Common myeloid progenitor, CD34-positive (primary cell): ENCODE results near the gene ZNF446.

ENCODE experiments used
- CTCF ChIA-PET: fragments of 350-600 bp; sonication (Branson Sonifier 250); formaldehyde crosslinking; loops from one replicate; lab custom pipeline; 2021; ENCODE audit warnings: antibody characterized with exemption; lab: Charles Lee
- POLR2A ChIA-PET: fragments of 350-600 bp; sonication (Branson Sonifier 250); formaldehyde crosslinking; loops from one replicate; lab custom pipeline; 2021; ENCODE audit warnings: antibody characterized with exemption; lab: Charles Lee
- DNase-seq, 3 donors: peaks; one replicate each; pipeline versions ENCODE4 v3.0.0 to v3.0.0-alpha.2; 2013
- H3K27ac ChIP-seq, 2 experiments: 1 replicate in 1 of 2; 2 replicates in 1 of 2; pipeline ENCODE4 v1.7.0; 2013; ENCODE audit warnings: inconsistent platforms in 2 of 2, low read length in 2 of 2, mild to moderate bottlenecking in 2 of 2, low read depth in 1 of 2, moderate library complexity in 1 of 2; ENCODE audit not compliant: severe bottlenecking in 2 of 2, insufficient read depth in 1 of 2, poor library complexity in 1 of 2
- H3K27me3 ChIP-seq, 5 experiments: replicated peaks in 2 of 5; 1 replicate in 3 of 5; 2 replicates in 2 of 5; pipeline versions ENCODE4 v1.6.1 to v1.7.0; 2013; ENCODE audit warnings: low read length in 4 of 5, mild to moderate bottlenecking in 2 of 5, moderate library complexity in 2 of 5, inconsistent platforms in 1 of 5; ENCODE audit not compliant: insufficient read depth in 5 of 5, control insufficient read depth in 4 of 5
- H3K36me3 ChIP-seq, 4 experiments: 1 replicate in 2 of 4; 2 replicates in 2 of 4; pipeline versions ENCODE4 v1.6.1 to v1.7.0; 2013; ENCODE audit warnings: low read length in 3 of 4, control low read depth in 1 of 4, mild to moderate bottlenecking in 1 of 4; ENCODE audit not compliant: control insufficient read depth in 4 of 4, insufficient read depth in 4 of 4
- H3K4me1 ChIP-seq, 4 experiments: 1 replicate in 3 of 4; 2 replicates in 1 of 4; pipeline versions ENCODE4 v1.6.1 to v1.7.1; 2013; ENCODE audit warnings: low read length in 3 of 4, mild to moderate bottlenecking in 3 of 4, control low read depth in 1 of 4, inconsistent platforms in 1 of 4, moderate library complexity in 1 of 4; ENCODE audit not compliant: control insufficient read depth in 4 of 4, insufficient read depth in 4 of 4; ENCODE audit errors: control extremely low read depth in 1 of 4
- H3K4me3 ChIP-seq, 7 experiments: 1 replicate in 4 of 7; 2 replicates in 3 of 7; pipeline versions ENCODE4 v1.5.1 to v1.7.0; 2013; ENCODE audit warnings: mild to moderate bottlenecking in 7 of 7, low read length in 6 of 7, moderate library complexity in 6 of 7, inconsistent platforms in 2 of 7, low read depth in 2 of 7, control low read depth in 1 of 7; ENCODE audit not compliant: insufficient read depth in 4 of 7, control insufficient read depth in 1 of 7; ENCODE audit errors: extremely low read depth in 1 of 7
- H3K9me3 ChIP-seq, 5 experiments: 1 replicate in 4 of 5; 2 replicates in 1 of 5; pipeline versions ENCODE4 v1.6.1 to v1.7.1; 2013; ENCODE audit warnings: low read length in 4 of 5, mild to moderate bottlenecking in 2 of 5, inconsistent platforms in 1 of 5, low read depth in 1 of 5, moderate library complexity in 1 of 5; ENCODE audit not compliant: control insufficient read depth in 4 of 5, insufficient read depth in 2 of 5; ENCODE audit errors: control extremely low read depth in 1 of 5
- WGBS: methylation state at CpG from one replicate; pipeline ENCODE4 v1.1.5; 2013; ENCODE audit not compliant: insufficient coverage; 5-methylcytosine and 5-hydroxymethylcytosine counted together

ZNF446 gene

DNA sequence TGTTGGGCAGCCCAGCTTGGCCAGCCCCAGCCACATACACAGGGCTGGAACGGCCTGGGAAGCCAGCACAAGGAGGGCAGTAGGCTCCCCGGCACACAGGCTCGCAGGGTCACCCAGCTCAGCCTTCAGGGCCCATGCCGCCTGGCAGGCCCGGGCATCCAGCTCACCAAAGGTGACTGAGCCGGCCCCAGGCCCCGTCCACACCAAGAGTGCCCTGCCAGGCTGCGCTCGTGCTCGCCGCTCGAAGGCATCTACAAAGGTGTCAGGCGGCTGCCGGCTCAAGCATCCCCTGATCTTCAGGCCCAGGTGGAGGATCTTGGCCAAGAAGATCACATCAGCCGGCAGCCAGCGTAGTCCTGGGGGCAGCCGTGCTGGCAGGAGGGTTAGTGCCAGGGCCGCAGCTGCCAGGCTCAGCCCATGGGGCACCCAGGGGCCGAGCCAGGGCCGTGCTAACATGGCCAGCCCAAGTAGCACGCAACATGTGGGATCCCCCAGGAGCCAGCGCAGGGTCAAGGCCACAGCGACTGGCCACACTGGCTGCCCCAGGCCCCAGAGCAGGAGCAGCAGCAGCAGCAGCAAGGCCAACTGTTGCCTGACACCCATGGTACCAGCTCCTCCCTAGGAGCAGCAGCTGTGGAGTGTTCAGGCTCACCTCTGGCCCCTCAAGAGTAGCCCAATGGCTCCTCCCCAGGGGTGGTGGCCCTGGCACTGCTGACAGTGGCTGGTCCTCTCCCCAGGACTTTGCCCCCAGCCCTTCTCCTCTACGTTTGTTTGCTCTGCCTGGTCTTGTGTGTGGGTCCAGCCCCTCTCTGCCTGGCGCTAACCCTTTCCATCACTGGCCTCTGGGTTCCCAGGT is 35.4 kb downstream of the ZNF446 start, which contains the start of gene SLC27A5:
Gene SLC27A5, minus strand, starts transcription at position 640 of the 856 bp plus-strand sequence. Its CDS starts 37 bp downstream, at position 603.
- Histone ChIP-seq H3K9me3 (peaks cover 0 to 3% (median 0%) of the 10 kb centered on the region in 5 experiments), H3K27ac (no peak within 1 kb of the TSS), H3K4me1 (peaks cover 0 to 18% (median 15%) of the 10 kb centered on the region in 4 experiments), H3K36me3 (peaks cover 0 to 16% (median 10%) of the 10 kb centered on the region in 4 experiments), H3K27me3 (no peaks in the 10 kb centered on the region), H3K4me3 (no peak within 1 kb of the TSS)
- DNase-seq, result no peak
- POLR2A ChIA-PET, result interaction anchor here (0.6 kb wide), 1 partner anchor 33 kb away, joined by 3 read pairs; no protein-coding TSS in a partner anchor
- WGBS, result 98% methylated on average over 25 of the region's 25 CpGs
- CTCF ChIA-PET, result interaction anchor here (2.1 kb wide), 1 partner anchor 11 kb away, joined by 10 read pairs; no protein-coding TSS in a partner anchor

DNA sequence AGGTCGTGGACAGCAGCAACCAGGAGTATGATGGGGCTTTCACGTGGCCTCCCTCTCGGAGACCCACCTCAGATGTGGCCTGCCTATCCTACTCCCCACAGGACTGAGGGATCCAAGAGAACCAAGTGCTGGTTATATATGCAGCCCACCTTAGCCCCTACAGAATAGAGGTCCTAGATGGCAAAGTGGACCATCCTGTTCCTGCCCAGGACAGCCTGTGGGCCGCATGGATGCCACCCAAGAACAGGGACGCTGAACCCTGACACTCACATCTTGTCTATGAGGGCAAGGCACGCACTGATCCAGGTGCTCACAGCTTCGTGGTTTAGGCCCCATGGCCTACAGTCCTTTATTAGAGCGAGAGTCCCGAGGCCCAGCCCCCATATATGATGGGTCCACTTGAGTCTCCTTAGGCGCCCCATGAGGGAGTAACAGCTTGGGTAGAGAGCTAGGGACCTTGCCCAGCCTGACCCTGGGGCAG is 37.1 kb downstream of the ZNF446 start:
- Histone ChIP-seq H3K4me3 (no peak overlapping the region), H3K4me1 (peaks cover 0 to 28% (median 26%) of the 10 kb centered on the region in 4 experiments), H3K9me3 (no peaks in the 10 kb centered on the region), H3K36me3 (peaks cover 0 to 26% (median 18%) of the 10 kb centered on the region in 4 experiments), H3K27ac (peak overlapping the region in 1 of 2 experiments; percentile 58), H3K27me3 (no peaks in the 10 kb centered on the region)
- POLR2A ChIA-PET, result no interaction called here
- CTCF ChIA-PET, result interaction anchor here (0.5 to 2.1 kb wide), 4 partner anchors 8 to 68 kb away, joined by 3 to 7 read pairs (median 3); no protein-coding TSS in a partner anchor
- WGBS, result 95% methylated on average over 7 of the region's 10 CpGs
- no peak for DNase-seq

DNA sequence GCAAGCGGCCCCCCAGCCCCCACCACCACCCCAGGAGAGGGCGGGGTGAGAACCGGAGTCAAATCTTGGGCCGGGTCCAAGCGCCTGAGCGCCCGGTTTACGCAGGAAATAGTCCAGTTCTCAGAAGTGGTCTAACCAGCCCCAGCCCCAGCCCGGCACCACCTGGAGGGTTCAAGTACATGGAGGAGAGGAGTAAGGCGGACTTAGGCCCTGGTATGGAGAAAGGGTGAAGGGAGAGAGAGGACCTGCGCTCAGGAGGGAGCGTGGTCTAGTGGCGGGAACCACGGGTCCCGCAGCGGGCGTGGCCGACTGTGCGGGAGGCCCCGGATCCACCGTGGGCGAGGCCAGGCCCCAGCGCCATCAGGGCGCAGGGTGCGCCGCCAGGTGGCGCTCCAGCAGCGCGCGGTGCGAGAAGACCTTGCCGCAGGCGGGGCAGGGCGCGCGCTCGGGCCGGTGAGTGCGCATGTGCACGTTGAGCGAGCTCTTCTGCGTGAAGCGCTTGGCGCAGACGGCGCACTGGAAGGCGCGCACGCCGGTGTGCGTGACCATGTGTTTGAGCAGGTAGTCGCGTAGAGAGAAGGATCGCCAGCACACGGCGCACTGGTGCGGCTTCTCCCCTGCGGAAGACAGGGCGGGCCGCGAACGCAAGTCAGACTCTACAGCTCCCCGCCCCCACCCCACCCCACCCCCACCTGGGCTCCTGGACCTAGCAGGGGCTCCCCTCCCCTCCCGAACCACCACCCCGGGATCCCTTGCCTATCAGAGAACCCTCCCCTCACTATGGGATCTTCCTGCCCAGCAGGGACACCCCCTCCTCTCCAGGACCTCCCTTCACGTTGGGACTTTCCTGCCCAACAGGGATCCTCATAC is 37.8 kb downstream of the ZNF446 start:
- 4% methylated on average over 51 of the region's 66 CpGs for WGBS
- H3K9me3 ChIP-seq, result no peaks in the 10 kb centered on the region
- peak overlapping the region; percentile 25 to 69 for H3K27ac ChIP-seq
- H3K27me3 ChIP-seq, result no peaks in the 10 kb centered on the region
- POLR2A ChIA-PET, result no interaction called here
- CTCF ChIA-PET, result interaction anchor here (0.5 to 2.1 kb wide), 8 partner anchors 9 to 67 kb away, joined by 3 to 7 read pairs (median 5); no protein-coding TSS in a partner anchor
- peaks cover 0 to 34% (median 32%) of the 10 kb centered on the region in 4 experiments for H3K4me1 ChIP-seq
- H3K36me3 ChIP-seq, result peaks cover 0 to 26% (median 18%) of the 10 kb centered on the region in 4 experiments
- H3K4me3 ChIP-seq, result peak overlapping the region in 6 of 7 experiments; percentile 29 to 69 (median 54)
- DNase-seq, result peak; percentile 93 to 96 (median 94)

DNA sequence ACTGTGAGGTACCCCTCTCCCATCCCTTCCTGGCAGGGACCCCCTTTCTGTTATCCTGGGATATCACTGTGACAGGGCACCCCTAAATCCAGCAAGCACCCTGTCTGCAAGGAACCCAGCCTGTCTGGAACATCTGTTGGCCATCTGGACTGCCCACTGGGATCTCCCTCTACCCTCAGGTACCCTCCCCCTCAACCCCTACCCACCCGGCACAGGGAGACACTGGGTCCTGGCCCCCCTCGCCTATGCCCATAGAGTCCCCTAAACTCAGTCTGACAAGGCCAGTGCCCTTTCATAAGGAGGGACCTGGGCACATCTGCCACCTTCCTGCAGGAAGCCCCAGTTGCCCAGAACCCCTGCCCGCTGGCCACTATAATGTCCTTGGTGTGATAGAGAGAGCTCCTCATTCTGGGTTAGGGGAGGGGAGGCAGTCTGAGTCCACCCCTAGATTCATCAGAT is 38.4 kb downstream of the ZNF446 start:
- H3K36me3 ChIP-seq, result peaks cover 0 to 26% (median 18%) of the 10 kb centered on the region in 4 experiments
- no peak for DNase-seq
- ChIA-PET POLR2A (no interaction called here), CTCF (interaction anchor here (0.7 to 8.8 kb wide), 7 partner anchors 13 to 66 kb away, joined by 4 to 139 read pairs (median 5); no protein-coding TSS in a partner anchor)
- H3K27me3 ChIP-seq, result no peaks in the 10 kb centered on the region
- peak overlapping the region; percentile 25 to 69 for H3K27ac ChIP-seq
- H3K9me3 ChIP-seq, result no peaks in the 10 kb centered on the region
- peak overlapping the region in 6 of 7 experiments; percentile 26 to 69 (median 54) for H3K4me3 ChIP-seq
- 69% methylated on average over 2 of the region's 3 CpGs for WGBS
- H3K4me1 ChIP-seq, result peaks cover 0 to 38% (median 34%) of the 10 kb centered on the region in 4 experiments

DNA sequence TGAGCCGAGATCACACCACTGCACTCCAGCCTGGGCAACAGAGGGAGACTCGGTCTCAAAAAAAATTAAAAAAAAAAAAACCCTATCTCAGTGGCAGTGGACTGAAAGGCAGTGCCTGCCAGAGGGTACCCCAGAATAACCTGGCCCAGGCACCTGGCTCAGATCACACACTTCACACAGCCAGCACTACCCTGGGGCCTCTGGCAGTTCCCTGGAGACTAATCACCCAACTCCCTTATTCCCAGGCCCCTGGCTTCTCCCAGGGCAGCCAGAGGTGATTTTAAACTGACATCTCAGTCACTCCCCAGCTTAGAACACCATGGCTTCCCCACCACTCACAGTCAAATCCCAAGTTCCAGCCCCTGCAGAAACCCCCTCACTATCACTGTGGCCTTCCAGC is 39.1 kb downstream of the ZNF446 start:
- Histone ChIP-seq H3K9me3 (no peaks in the 10 kb centered on the region), H3K4me3 (no peak overlapping the region), H3K4me1 (peaks cover 0 to 43% (median 38%) of the 10 kb centered on the region in 4 experiments), H3K27ac (no peak overlapping the region), H3K36me3 (peaks cover 0 to 26% (median 18%) of the 10 kb centered on the region in 4 experiments), H3K27me3 (no peaks in the 10 kb centered on the region)
- 100% methylated on average over 1 of the region's 2 CpGs for WGBS
- DNase-seq, result no peak
- CTCF ChIA-PET, result interaction anchor here (1.4 to 8.8 kb wide), 2 partner anchors 38 to 63 kb away, joined by 5 to 139 read pairs; no protein-coding TSS in a partner anchor
- POLR2A ChIA-PET, result no interaction called here

DNA sequence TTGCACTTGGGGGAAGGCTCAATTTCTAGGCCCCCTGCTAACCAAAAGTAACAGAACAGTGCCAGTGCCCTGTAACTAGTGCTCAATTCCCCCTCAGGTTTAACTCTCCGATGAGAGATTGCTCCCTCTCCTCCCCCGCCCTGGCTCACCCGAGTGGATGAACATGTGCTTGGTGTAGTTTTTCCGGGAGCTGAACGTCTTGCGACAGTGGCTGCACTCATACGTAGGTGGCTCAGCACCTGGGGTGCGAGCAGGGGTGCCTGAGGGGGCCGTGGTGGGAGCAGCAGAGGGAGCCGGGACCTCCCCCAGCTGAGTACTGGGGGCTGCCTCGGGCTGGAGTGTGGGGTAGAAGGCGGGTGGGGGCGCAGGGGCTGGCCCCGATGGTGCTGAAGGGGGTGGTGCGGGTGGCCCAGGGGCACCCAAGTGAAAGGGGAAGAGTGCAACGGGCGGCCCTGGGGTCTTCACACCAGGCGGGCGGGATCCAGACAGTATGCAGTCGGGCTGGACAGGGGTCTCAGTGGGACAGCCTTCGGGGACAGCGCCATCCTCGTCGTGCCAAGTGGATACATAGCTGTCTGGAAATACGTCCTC is 40.2 kb downstream of the ZNF446 start:
- Histone ChIP-seq H3K4me3 (no peak overlapping the region), H3K27me3 (no peaks in the 10 kb centered on the region), H3K4me1 (peaks cover 0 to 48% (median 43%) of the 10 kb centered on the region in 4 experiments), H3K9me3 (no peaks in the 10 kb centered on the region), H3K27ac (no peak overlapping the region), H3K36me3 (peaks cover 0 to 23% (median 18%) of the 10 kb centered on the region in 4 experiments)
- CTCF ChIA-PET, result interaction anchor here (5.4 to 8.8 kb wide), 3 partner anchors 38 to 62 kb away, joined by 33 to 139 read pairs (median 59); partner anchors contain the start of genes CHMP2A and UBE2M
- POLR2A ChIA-PET, result no interaction called here
- DNase-seq, result no peak
- WGBS, result 97% methylated on average over 24 of the region's 25 CpGs
